Panc1 (cell line): Measurements from ENCODE around the gene CD3D.

ENCODE experiments used
- CTCF ChIP-seq: fragments of 450-650 bp; IDR thresholded peaks from 2 replicates; pipeline ENCODE4 v1.5.1; 2017; ENCODE audit warnings: mild to moderate bottlenecking
- POLR2AphosphoS5 ChIP-seq: IDR thresholded peaks from 2 replicates; pipeline ENCODE4 v1.6.1; 2012; ENCODE audit warnings: mild to moderate bottlenecking, low read depth, low read length, moderate library complexity

- TF ChIP-seq CTCF (no peak), POLR2AphosphoS5 (no peak)
Observed at GRCh38 chr11:118383657-118384056, 41.2 kb upstream of the CD3D start.
